Prostate gland (tissue), 2 donors: Measurements from ENCODE around the gene ONECUT1. TPM values are rescaled to one million over a fixed set of nuclear protein-coding genes. Genes with fewer than 3 reads are reported as not detected.

Experiments used
- DNase-seq: peaks from one replicate; pipeline ENCODE4 v3.0.0-alpha.2; 2019; ENCODE audit warnings: low spot score
- H3K27ac ChIP-seq, 2 donors: fragments of 200-600 bp; sonication (generic); 2 replicates each; pipeline ENCODE4 v1.5.1; 2017 to 2019
- H3K27me3 ChIP-seq: fragments of 200-600 bp; sonication (generic); replicated peaks from 2 replicates; pipeline ENCODE4 v1.5.1; 2019; ENCODE audit not compliant: insufficient read depth
- H3K36me3 ChIP-seq, 2 donors: fragments of 200-600 bp; sonication (generic); 1 replicate in 1 of 2; 2 replicates in 1 of 2; pipeline versions ENCODE4 v1.5.1 to v1.8.1; 2017 to 2019
- H3K4me1 ChIP-seq: fragments of 200-600 bp; sonication (generic); replicated peaks from 2 replicates; pipeline ENCODE4 v1.5.1; 2019
- H3K4me3 ChIP-seq, 2 donors: fragments of 200-600 bp; sonication (generic); 2 replicates each; pipeline ENCODE4 v1.5.1; 2017 to 2019
- H3K9me3 ChIP-seq: fragments of 200-600 bp; sonication (generic); 2 replicates; pipeline ENCODE4 v1.5.1; 2017
- CTCF ChIP-seq, 4 experiments: fragments of 200-600 bp in 2 of 4; fragments of 450-650 bp in 2 of 4; sonication (generic) in 2 of 4; IDR thresholded peaks; 1 replicate in 3 of 4; 2 replicates in 1 of 4; pipeline ENCODE4 v1.5.1; 2016 to 2019; ENCODE audit warnings: antibody characterized with exemption in 4 of 4, mild to moderate bottlenecking in 2 of 4, moderate library complexity in 2 of 4
- POLR2A ChIP-seq: fragments of 450-650 bp; IDR thresholded peaks from one replicate; pipeline ENCODE4 v1.6.1; 2016; ENCODE audit warnings: antibody characterized with exemption, mild to moderate bottlenecking
- POLR2AphosphoS5 ChIP-seq: sonication (generic); formaldehyde crosslinking; IDR thresholded peaks from one replicate; pipeline ENCODE4 v1.6.1; 2017; ENCODE audit warnings: antibody characterized with exemption
- WGBS: methylation state at CpG from one replicate; pipeline ENCODE4 v1.1.5; 2018; 5-methylcytosine and 5-hydroxymethylcytosine counted together
- intact Hi-C: fragments of 100-400 bp; cut with DNase I; formaldehyde crosslinking; loops from one replicate; pipeline ENCODE4 v1.14.2; 2022
- total RNA-seq, 2 donors: library from RNA; depleted of rRNA; stranded (reverse); fragments of >200 nt; gene quantifications; one replicate each; pipeline ENCODE4 v1.1.0, GENCODE V29; 2016

ONECUT1 gene
- total RNA-seq, 2 donors from 2014 or later, result 1.3 TPM; not detected in 1

- TF ChIP-seq POLR2AphosphoS5, result no peak
- no peak for TF ChIP-seq CTCF (IDR thresholded peaks at IDR 0.05)
- no peak for TF ChIP-seq POLR2A
- peaks cover 53% of the 10 kb centered on the region for H3K27me3 ChIP-seq
- intact Hi-C loops, result no loop called here
Measured at GRCh38 chr15:52785672-52786406, 4.3 kb downstream of the ONECUT1 start.

GRCh38 chr15:52784799-52785671 lies 5.1 kb downstream of the ONECUT1 start:
- intact Hi-C loops, result no loop called here
- TF ChIP-seq POLR2AphosphoS5 (no peak), CTCF (IDR thresholded peaks at IDR 0.05) (no peak), POLR2A (no peak)
- DNase-seq, result no peak
- Histone ChIP-seq H3K4me3 (no peak overlapping the region), H3K9me3 (no peaks in the 10 kb centered on the region), H3K27ac (no peak overlapping the region), H3K36me3 (no peaks in the 10 kb centered on the region), H3K27me3 (peaks cover 49% of the 10 kb centered on the region), H3K4me1 (peaks cover 5% of the 10 kb centered on the region)
- 5% methylated on average over 34 of the region's 64 CpGs for WGBS

More at GRCh38 chr15:52785672-52786406, 4.3 kb downstream of the ONECUT1 start:
- peaks cover 5% of the 10 kb centered on the region for H3K4me1 ChIP-seq
- no peak overlapping the region for H3K27ac ChIP-seq
- no peaks in the 10 kb centered on the region for H3K36me3 ChIP-seq
- no peak for DNase-seq
- 6% methylated on average over 25 of the region's 27 CpGs for WGBS
- H3K9me3 ChIP-seq, result no peaks in the 10 kb centered on the region
- H3K4me3 ChIP-seq, result no peak overlapping the region

- no peak overlapping the region for H3K27ac ChIP-seq
- H3K9me3 ChIP-seq, result no peaks in the 10 kb centered on the region
- TF ChIP-seq POLR2AphosphoS5, result no peak
- TF ChIP-seq POLR2A, result no peak
- peak in 1 of 4 experiments; percentile 7 for TF ChIP-seq CTCF (IDR thresholded peaks at IDR 0.05)
- DNase-seq, result no peak
- 2% methylated on average over 55 of the region's 57 CpGs for WGBS
- intact Hi-C loops, result no loop called here
- H3K4me1 ChIP-seq, result peaks cover under 1% of the 10 kb centered on the region
- no peak overlapping the region for H3K4me3 ChIP-seq
- peaks cover 45% of the 10 kb centered on the region for H3K27me3 ChIP-seq
- no peaks in the 10 kb centered on the region for H3K36me3 ChIP-seq
Measured at GRCh38 chr15:52783929-52784798, 6.0 kb downstream of the ONECUT1 start.

DNA sequence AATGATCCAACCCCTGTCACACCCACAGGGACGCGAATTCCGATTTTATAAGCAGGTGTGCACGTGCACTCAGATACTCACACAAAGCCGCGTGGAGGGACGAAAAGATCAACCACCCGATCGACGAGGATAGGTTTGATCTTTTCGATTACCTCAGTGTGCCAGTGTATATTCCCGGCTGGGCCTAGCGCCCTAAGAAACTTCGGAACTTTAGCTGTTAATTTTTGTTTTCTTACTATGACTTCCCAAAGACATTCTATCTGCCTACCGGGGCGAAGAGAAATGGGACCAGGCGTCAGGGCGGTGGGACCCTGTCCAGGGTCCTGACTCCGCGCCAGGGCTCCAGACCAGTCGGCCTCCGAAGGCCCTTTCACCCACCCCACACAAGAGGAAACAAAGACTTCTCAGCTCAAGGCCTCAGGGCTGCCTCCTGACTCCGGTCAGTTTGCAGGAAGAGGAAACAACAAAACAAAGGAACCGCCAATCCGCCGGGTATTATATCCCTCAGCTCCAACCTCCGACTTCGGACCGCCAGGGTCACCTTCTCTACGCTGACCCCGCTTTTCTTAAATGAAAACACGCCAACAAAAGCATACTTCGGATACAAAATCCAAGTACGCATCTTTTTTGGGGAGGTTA lies 6.8 kb downstream of the ONECUT1 start:
- H3K27me3 ChIP-seq, result peaks cover 37% of the 10 kb centered on the region

More for the DNA sequence above, 6.8 kb downstream of the ONECUT1 start:
- no peaks in the 10 kb centered on the region for H3K4me1 ChIP-seq
- H3K27ac ChIP-seq, result no peak overlapping the region
- WGBS, result 8% methylated on average over 34 of the region's 34 CpGs
- intact Hi-C loops, result no loop called here
- H3K4me3 ChIP-seq, result no peak overlapping the region
- no peak for DNase-seq
- no peaks in the 10 kb centered on the region for H3K9me3 ChIP-seq
- H3K36me3 ChIP-seq, result no peaks in the 10 kb centered on the region
- no peak for TF ChIP-seq POLR2AphosphoS5
- TF ChIP-seq CTCF (IDR thresholded peaks at IDR 0.05), result no peak
- TF ChIP-seq POLR2A, result no peak
